CD4-positive, alpha-beta T cell treated with Interleukin-4 for 4 hours (primary cell): Measurements from ENCODE around the gene ENPEP.
"Not testable (repeated sequence)": the region's sequence is repeated elsewhere in the genome, so short reads cannot be mapped to it uniquely, and the experiment has no call there.

Experiments
- DNase-seq: peaks from one replicate; pipeline ENCODE4 v3.0.0-alpha.2; 2020

Gene ENPEP

GRCh38 chr4:110484767-110485166 lies 8.8 kb downstream of the ENPEP start:
- no peak for DNase-seq

GRCh38 chr4:110485452-110485851 lies 9.5 kb downstream of the ENPEP start:
- no peak for DNase-seq

GRCh38 chr4:110486256-110486655 lies 10.3 kb downstream of the ENPEP start:
- DNase-seq = no peak

GRCh38 chr4:110486850-110487249 lies 10.9 kb downstream of the ENPEP start:
- DNase-seq = not testable (repeated sequence)

GRCh38 chr4:110487873-110488272 lies 11.9 kb downstream of the ENPEP start:
- DNase-seq = no peak

GRCh38 chr4:110489901-110490508 lies 14.1 kb downstream of the ENPEP start:
- DNase-seq = no peak

GRCh38 chr4:110492522-110492921 lies 16.6 kb downstream of the ENPEP start:
- no peak for DNase-seq

- DNase-seq = no peak
Measured at GRCh38 chr4:110493520-110493919, 17.6 kb downstream of the ENPEP start.

- DNase-seq = no peak
Measured at GRCh38 chr4:110498420-110498819, 22.5 kb downstream of the ENPEP start.

- DNase-seq = no peak
Measured at GRCh38 chr4:110499126-110499525, 23.2 kb downstream of the ENPEP start.

GRCh38 chr4:110501826-110502225 lies 25.9 kb downstream of the ENPEP start:
- DNase-seq = no peak

GRCh38 chr4:110503270-110504083 lies 27.5 kb downstream of the ENPEP start:
- no peak for DNase-seq

GRCh38 chr4:110504084-110504435 lies 28.1 kb downstream of the ENPEP start:
- DNase-seq = no peak

GRCh38 chr4:110505440-110505839 lies 29.5 kb downstream of the ENPEP start:
- no peak for DNase-seq

- DNase-seq = no peak
Measured at GRCh38 chr4:110508827-110509710, 33.1 kb downstream of the ENPEP start.

GRCh38 chr4:110510277-110510676 lies 34.3 kb downstream of the ENPEP start:
- no peak for DNase-seq

GRCh38 chr4:110510955-110511544 lies 35.1 kb downstream of the ENPEP start:
- DNase-seq = peak; percentile 68

GRCh38 chr4:110512901-110513300 lies 36.9 kb downstream of the ENPEP start:
- no peak for DNase-seq

- peak; percentile 62 for DNase-seq
Measured at GRCh38 chr4:110514889-110515479, 39.0 kb downstream of the ENPEP start.

GRCh38 chr4:110515676-110516075 lies 39.7 kb downstream of the ENPEP start:
- peak; percentile 2 for DNase-seq

- DNase-seq = peak; percentile 76
Measured at GRCh38 chr4:110516106-110516922, 40.4 kb downstream of the ENPEP start.
